IPS-11a (cell line): Measurements from ENCODE around the gene NAA11.

Experiments
- H3K4me3 ChIP-seq: one replicate; pipeline ENCODE4 v1.5.1; 2013; ENCODE audit warnings: low read depth, low read length, control low read depth

NAA11 gene

GRCh38 chr4:79325864-79326328 lies at the start of gene NAA11:
Gene NAA11, minus strand, starts transcription at chr4:79326061. Its CDS starts 184 bp downstream, at chr4:79325877.
- no peak within 1 kb of the TSS for H3K4me3 ChIP-seq

GRCh38 chr4:79370026-79370425 lies 44.2 kb upstream of the NAA11 start:
- H3K4me3 ChIP-seq, result no peak overlapping the region

- no peak overlapping the region for H3K4me3 ChIP-seq
These were observed 41.2 kb upstream of the NAA11 start for GRCh38 chr4:79367096-79367495.

- H3K4me3 ChIP-seq, result no peak overlapping the region
These were observed 40.6 kb upstream of the NAA11 start for GRCh38 chr4:79366422-79366821.

GRCh38 chr4:79364061-79364460 lies 38.2 kb upstream of the NAA11 start:
- H3K4me3 ChIP-seq, result no peak overlapping the region

- H3K4me3 ChIP-seq, result no peak overlapping the region
These were observed 36.8 kb upstream of the NAA11 start for GRCh38 chr4:79362626-79363025.

DNA sequence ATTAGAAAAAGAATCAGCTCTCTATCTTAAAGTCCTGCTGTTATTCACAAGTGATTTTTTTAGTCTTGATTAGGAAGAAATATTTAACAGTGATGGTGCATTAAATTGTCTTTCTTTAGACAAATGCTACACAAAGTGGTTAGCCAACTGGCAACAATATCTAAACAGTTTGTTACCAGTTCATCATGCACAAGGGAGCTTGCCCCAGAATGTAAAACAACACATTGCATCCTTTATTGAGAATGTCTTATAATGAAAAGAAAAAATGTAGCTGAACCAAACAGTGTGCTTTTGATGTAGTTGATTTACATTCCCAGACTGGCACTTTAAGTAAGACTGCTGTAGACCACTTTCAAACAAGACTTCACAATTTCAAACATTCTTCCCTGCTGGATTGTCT lies 34.1 kb upstream of the NAA11 start:
- no peak overlapping the region for H3K4me3 ChIP-seq

GRCh38 chr4:79358438-79358837 lies 32.6 kb upstream of the NAA11 start:
- H3K4me3 ChIP-seq, result no peak overlapping the region

DNA sequence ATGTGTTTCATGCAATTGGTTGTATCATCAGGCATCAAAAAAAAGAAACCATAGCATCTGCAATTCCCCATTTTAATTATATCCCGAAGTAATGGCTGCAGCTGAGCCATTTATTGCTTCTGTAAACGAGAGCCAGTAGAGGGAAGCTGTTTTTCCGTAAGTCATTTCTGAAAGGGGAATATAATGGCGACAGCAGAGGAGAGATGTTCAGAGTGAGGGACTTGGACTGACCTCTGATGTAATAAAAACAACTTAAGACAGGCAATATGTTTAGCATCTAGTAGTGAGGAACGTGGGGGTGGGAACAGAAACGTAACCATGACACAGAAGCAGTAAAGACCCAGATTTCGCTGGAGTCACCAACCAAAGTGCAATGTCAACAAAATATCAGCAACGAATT lies 31.5 kb upstream of the NAA11 start:
- no peak overlapping the region for H3K4me3 ChIP-seq

- H3K4me3 ChIP-seq, result no peak overlapping the region
These were observed 27.2 kb upstream of the NAA11 start for GRCh38 chr4:79353075-79353474.

DNA sequence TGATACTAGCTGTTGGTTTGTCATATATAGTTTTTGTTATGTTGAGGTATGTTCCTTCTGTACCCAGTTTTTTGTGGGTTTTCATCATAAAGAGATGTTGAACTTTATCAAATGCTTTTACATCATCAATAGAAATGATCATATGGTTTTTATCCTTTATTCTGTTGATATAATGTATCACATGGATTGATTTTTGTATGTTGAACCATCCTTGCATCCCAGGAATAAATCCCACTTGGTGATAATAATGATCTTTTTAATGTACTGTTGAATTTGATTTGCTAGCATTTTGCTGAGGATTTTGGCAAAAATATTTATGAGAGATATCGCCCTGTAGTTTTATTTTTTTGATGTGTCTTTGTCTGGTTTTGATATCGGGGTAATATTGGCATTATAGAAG lies 22.5 kb upstream of the NAA11 start:
- H3K4me3 ChIP-seq, result no peak overlapping the region

DNA sequence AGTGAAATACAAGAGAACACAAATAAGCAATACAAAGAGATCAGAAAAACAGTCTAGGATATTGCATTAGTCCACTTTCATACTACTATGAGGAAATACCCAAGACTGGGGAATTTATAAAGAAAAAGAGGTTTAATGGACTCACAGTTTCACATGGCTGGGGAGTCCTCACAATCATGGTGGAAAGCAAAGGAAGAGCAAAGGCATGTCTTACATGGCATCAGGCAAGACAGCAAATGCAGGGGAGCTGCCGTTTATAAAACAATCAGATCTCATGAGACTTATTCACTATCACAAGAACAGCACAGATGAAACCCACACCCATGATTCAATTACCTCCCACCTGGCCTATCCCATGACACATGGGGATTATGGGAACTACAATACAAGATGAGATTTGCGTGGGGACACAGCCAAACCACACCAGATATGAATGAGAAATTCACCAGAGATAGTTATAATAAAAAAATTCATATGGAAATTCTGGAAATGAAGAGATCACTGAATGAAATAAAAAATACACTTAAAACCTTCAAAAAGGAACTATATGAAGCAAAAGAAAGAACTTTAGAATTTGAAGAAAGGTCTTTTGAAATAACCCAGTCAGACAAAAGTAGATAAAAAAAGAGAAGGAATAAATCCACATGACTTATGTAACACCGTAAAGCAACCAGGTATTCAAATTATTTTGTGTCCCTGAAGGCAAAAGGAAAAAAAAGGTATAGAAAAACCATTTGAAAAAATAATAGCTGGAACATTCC lies 16.2 kb upstream of the NAA11 start:
- no peak overlapping the region for H3K4me3 ChIP-seq

- no peak overlapping the region for H3K4me3 ChIP-seq
These were observed 14.7 kb upstream of the NAA11 start for GRCh38 chr4:79340568-79340967.

GRCh38 chr4:79338148-79338547 lies 12.3 kb upstream of the NAA11 start:
- no peak overlapping the region for H3K4me3 ChIP-seq

DNA sequence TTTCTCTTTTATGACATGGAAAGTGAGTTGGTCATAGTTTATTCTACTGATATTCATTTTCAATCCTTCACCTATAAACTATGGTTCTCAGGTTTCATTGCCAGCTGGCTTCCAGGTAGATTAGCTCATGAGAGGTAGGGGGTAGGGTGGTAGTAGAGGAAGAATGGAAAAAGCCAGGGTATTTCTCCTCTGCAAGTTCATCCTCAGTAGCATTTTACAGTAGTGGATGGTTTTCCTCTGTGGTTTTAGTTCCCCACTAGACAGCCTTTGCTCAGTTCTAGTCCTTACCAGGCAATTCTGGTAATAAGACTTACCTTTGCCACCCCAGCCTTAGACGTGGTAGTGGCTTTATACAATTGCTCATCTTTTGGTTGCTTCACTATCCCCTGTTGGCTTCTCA lies 8.9 kb upstream of the NAA11 start:
- no peak overlapping the region for H3K4me3 ChIP-seq

DNA sequence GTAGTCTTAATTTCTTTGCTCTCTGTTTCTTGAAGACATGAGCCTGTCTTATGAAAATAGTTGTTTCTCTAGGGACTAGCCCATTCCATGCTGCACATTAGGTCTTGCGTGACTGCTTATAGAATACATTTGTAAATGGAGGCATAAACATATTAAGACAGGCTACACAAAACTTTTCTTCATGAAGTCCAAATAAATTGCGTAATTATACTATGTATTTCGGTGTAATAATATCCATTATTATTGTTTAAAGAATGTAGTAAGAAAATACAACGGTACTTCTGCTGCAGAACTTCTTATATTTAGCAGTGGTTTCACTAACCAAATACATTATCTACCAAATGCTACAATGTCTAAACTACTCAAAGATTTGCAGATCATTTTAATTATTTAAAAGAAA lies 8.5 kb upstream of the NAA11 start:
- H3K4me3 ChIP-seq, result no peak overlapping the region

DNA sequence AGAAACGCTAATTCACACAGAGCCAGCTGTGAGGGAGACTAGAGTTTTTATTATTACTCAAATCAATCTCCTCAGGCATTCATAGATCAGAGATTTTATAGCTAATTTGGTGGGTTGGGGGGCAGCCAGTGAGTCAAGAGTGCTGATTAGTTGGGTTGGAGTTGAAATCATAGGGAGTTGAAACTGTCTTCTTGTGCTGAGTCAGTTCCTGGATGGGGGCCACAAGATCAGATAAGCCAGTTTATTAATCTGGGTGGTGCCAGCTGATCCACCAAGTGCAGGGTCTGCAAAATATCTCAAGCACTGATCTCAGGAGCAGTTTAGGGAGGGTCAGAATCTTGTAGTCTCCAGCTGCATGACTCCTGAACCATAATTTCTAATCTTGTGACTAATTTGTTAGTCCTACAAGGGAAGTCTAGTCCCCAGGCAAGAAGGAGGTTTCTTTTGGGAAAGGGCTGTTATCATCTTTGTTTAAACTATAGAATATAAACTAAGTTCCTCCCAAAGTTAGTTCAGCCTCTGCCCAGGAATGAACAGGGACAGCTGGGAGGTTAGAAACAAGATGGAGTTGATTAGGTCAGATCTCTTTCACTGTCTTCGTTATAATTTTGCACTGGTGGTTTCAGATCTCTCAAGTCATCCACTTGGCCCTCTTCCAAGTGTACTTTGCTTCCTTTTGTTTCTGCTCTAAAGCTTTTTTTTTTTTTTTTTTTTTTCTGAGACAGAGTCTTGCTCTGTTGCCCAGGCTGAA lies 5.4 kb upstream of the NAA11 start:
- H3K4me3 ChIP-seq, result no peak overlapping the region

- no peak overlapping the region for H3K4me3 ChIP-seq
These were observed 4.9 kb upstream of the NAA11 start for GRCh38 chr4:79330720-79331119.

- no peak overlapping the region for H3K4me3 ChIP-seq
These were observed 425 bp downstream of the NAA11 start for GRCh38 chr4:79325436-79325835.

DNA sequence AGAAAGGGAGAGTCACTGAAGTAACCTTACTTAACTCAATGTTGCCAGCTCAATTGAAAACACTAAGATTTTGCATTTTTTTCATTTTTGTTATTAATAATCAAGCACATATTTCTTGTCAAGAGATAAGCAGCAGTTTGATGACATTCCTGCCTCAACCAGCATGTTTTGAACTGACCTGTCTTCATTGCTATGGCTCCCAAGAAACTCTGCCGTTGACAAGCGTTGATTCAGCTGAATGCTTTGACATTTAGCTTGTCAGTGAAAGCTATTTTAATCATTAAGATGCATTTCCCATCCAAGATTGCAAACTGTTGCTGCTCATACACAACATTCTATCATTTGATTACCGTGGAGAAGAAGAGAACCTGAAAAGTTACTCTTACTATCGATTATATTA lies 5.9 kb downstream of the NAA11 start:
- no peak overlapping the region for H3K4me3 ChIP-seq

GRCh38 chr4:79317711-79318110 lies 8.2 kb downstream of the NAA11 start:
- H3K4me3 ChIP-seq, result no peak overlapping the region

- H3K4me3 ChIP-seq, result no peak overlapping the region
These were observed 10.0 kb downstream of the NAA11 start for GRCh38 chr4:79315891-79316290.
